ENCODE measurements around the gene TAGAP.
A peak's percentile ranks its signal among the peaks of the same experiment; 100 is the strongest.
"Not testable (repeated sequence)": the region's sequence is repeated elsewhere in the genome, so short reads cannot be mapped to it uniquely, and the experiment has no call there.

Gene TAGAP

DNA sequence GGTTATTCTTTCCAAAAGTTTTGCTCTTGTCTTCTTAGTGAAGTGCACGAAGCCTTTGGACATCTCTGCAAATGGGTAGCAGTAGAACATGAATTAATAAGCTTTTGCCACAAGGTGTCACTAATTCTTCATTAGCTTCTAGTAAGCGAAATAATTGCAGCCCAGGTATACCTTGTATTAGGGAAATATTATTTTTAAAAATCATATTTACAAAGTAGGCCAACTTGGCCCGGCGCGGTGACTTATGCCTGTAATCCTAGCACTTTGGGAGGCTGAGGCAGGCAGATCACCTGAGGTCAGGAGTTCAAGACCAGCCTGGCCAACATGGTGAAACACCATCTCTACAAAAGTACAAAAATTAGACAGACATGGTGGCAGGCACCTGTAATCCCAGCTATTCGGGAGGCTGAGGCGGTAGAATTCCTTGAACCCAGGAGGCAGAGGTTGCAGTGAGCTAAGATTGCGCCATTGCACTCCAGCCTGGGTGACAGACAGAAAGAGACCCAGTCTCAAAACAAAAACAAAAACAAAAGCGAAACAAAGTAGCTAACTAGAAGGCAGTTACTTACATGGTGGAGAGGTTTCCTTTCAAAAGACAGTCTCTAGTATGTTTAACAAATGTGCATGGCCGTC lies 36.0 kb downstream of the TAGAP start:
- DNase-seq: no peak

DNA sequence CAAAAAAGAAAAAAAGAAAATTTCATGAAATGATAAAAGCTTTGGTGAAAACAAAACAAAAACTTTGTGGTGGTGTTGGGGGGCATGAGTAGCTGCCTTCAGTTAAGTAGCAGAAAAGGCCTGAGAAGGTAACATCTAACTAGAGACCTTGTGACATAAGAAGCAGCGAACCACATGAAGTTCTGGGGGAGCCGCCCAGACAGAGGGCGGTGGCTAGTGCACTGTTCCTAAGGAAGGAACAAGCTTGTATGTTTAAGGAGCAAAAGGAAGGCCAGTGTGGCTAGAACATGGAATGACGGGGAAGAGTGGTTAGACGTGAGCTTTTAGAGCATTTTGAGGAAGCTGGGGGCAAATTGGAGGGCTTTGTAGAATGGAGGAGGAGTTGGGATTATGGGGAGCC lies 37.3 kb downstream of the TAGAP start:
- DNase-seq: no peak

DNA sequence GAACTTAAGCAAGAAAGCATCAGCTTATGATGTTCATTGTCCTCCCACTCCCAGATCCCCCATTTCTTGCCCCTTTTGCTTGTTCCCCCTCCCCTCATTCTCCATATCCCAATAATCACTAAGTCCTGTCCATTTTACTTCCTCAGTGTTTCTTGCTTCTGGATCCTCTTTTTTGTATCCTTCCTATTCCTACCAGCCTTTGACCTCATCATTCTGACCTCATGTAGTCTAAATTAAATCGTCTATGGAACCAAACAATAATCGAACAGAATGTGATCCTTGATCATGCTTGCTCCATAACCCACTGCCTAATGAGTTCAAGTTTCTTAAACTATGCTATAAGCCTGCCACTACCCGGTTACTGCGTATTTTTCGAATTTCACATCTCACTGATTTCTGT lies 39.4 kb downstream of the TAGAP start:
- DNase-seq: no peak

DNA sequence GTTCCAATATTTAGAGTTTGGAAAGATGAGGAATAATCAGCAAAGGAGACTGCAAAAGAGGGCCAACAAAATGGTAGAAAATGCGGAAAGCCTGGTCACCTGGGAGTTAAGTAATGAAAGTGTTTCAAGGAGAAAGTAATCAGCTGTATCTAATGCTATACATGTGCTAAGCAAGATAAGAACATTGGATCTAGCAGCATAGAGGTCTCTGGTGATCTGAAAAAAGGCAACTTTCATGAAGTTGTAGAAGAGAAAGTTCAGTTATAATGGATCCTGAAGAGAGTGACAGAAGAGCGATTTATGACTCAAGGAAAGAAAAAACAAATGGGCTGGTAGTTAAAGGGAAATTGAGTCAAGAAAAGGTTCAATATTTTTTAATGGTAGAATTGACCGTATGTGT lies 40.2 kb downstream of the TAGAP start:
- no peak for DNase-seq

DNA sequence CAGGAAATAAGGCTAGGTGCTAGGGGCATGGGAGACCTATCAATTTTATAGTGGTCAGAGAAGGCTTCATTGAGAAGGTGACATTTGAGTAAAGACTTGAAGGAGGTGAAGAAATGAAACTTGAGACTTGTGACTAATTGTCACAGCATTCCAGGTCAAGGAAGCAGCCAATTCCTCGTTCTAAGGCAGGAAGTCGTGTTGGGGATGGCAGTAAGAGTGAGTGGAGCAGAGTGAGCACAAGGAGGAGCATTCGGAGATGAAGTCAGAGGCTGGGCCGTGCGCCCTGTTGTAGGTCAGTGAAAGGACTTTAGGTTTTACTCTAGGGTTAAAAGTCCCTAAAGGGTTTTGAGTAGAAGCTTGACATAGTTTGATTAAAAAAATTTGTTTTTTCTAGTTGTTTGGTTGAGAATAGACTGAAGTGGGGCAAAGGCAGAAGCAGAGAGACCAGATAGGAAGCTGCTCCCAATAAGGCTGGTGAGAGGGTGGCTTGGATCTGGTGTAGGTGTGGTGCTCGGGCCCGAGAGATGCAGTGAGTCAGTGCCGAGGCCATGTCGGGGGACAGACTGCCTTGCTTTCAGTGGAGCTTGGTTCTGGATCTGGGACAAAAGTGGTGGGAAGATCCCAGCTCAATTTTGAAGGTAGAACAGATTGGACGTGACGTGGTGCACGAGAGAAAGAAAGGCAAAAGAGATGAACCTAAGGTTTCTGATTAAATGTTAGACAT lies 42.2 kb downstream of the TAGAP start:
- no peak for DNase-seq

DNA sequence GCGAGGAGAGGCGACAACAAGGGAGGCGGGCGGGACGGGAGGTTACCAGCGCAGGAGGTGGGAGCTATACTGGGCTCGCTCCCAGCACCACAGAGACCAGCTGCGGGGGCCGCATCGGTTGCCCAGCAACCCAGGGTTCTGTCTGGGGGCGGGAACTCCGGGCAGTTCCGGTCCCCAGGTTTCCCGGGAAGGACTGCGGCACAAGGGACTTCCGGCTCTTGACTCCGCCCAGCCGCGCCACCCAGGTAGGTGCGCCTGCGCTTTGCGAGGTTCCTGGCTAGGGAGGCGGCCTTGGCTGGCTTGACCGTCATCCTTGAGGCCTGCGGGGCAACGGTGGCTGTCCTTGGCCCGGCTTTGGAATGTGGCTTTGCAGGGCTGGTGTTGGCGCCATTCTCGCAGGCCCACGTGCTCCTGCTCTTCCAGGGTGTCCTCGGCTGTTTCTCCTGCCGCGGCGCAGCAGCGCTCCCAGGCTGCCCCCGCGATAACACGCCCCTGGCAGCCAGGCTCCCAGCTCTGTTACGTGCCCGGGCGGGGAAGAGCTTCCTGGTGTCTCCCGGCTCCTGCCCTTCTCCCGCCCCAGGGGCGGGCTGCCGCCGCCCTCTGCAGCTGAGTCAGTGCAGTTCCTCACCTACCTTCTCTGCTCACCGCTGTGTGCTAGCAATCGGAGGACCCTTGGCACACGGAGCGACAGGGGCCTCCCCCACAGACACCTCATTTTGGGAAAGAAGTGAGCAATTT lies 45.0 kb downstream of the TAGAP start, which contains the start of gene RSPH3:
Gene RSPH3, minus strand, starts transcription at position 537 of the 738 bp plus-strand sequence. CDS start 652 bp downstream, outside the sequence.
- DNase-seq: peak; percentile 74

DNA sequence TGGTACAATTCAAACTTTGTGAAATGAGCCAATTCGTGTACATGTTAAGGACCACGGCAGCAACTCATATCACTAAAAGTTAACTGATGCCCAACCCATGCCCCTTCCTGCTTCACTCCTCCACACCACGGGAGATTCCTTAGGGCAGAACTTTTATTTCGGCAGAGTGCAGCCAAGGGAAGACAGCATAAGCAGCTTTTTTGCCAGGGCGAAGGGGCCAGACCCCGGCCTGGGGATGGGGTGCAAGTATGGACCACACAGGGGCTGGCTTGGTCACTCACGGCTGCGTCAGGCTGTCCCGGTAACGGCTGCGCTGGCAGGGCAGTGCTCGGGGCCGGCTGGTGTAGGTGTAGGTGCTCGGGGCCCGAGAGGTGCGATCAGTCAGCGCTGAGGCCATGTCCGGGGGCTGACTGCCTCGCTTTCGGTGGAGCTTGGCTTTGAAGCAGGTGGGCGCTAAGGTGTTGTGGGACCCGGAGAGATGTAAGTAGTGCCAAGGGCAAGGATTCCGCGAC lies 45.6 kb downstream of the TAGAP start:
- no peak for DNase-seq

DNA sequence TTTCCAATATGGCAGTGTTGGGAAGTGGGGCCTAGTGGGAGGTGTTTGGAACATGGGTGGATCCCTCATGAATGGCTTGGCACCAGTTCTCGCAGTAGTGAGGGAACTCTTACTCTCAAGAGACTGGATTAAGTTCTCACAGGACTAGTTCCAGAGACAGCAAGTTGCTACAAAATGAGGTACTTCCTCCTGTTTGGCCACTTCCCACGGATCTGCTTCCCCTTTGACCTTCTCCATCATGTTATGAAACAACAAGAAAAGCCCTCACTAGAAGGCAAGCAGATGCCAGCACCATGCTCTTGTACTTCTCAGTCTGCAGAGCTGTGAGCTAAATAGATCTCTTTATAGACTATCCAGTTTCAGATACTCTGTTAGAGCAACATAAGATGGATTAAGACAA lies 47.9 kb downstream of the TAGAP start:
- DNase-seq: no peak

DNA sequence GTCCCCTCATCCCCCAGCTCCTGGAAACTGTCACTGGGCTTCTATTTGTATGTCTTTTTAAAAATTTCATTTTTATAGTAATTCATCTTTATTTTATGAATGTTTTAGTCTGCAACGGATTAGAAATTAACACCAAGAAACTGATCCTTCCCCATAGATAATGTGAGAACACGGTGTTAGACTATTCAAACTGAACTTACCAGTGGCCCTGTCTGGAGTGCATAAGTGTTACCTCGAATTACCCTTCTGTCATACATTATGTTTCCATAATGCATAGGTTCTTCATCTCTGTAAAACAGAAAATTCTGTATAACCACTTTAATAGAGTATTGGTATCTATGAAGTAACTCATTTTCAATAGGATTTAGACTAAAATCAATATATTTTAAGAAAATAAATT lies 51.2 kb downstream of the TAGAP start:
- no peak for DNase-seq

DNA sequence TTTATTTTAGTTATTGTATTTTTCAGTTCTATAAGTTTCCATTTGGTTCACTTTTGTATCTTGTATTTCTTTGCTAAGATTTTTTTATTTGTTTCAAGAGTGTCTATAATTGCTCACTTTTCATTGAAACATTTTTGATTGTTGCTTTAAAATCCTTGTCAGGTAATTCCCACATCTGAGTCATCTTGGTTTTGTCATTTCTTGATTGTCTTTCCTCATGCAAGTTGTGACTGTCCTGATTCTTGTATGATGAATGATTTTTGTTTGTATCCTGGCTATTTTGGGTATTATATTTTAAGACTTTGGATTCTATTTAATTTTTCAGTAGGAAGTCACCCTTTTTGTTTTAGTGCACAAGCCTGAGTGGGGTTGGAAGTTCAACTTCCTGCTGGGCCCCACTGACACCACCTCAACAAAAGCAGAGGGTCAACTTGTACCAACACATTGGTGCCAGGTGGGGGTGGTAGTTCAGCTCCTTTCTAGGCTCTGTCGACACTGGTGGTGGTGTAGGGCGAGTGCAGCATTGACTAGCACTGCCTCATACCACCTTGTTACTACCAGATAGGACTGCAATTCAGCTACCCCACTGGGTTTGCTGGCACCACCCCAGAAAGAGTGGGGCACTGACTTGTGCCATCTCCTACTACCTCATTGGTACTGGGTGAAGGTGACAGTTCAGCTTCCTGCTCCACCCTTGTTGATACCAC lies 53.6 kb downstream of the TAGAP start:
- DNase-seq: no peak

DNA sequence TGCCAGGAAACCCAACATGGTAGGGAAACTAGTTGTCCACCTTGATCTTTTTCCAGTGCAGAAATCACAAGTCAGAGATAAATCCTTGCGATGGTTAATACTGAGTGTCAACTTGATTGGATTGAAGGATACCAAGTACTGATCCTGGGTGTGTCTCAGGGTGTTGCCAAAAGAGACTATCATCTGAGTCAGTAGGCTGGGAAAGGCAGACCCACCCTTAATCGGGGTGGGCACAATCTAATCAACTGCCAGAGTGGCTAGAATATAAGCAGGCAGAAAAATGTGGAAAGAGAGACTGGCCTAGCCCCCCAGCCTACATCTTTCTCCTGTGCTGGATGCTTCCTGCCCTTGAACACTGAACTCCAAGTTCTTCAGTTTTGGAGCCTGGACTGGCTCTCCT lies 55.1 kb downstream of the TAGAP start:
- DNase-seq: not testable (repeated sequence)

DNA sequence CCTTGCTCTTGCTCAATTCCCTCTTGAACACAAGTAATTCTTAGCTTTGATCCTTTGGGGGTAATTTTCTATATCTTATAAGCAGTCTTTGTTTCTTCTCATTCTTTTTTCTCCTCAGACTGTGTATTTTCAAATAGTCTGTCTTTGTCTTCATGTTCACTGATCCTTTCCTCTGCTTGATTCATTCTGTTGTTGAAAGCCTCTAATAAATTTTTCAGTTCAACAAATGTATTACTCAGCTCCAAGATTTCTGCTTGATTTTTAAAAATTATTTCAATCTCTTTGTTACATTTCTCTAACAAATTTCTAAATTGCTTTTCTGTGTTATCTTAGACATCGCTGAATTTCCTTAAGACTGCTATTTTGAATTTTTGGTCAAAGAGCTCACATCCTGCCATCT lies 56.3 kb downstream of the TAGAP start:
- no peak for DNase-seq

DNA sequence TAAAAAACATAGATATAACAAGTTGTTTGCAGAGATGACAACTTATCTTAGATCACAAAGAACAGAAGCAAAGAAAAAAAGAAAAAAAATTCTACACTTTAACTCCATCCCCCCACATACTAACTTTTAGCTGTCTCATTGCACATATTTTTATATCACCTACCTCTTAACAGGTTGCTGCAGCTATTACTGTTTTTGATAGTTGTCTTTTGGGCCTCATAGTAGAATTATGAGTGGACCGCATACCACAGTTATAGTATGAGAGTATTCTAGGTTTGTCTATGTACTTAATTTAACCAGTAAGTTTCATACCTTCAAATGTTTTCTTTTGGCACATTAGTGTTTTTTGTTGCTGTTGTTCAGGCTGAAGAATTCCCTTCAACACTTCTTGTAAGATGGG lies 57.1 kb downstream of the TAGAP start:
- DNase-seq: no peak
